Smooth muscle cell (in vitro differentiated cells): ENCODE data around the gene C8G. TPM values are rescaled to one million over a fixed set of nuclear protein-coding genes. Genes with fewer than 3 reads are reported as not detected.

Source experiments
- DNase-seq: peaks from one replicate; lab custom pipeline; 2025; ENCODE audit not compliant: unreplicated experiment; lab: John Stamatoyannopoulos, UW
- H2AFZ ChIP-seq: fragments of 200-600 bp; sonication (generic); 2 replicates; pipeline ENCODE4 v1.6.0; 2016; ENCODE audit warnings: antibody characterized with exemption, low read depth, mild to moderate bottlenecking
- H3F3A ChIP-seq: fragments of 200-600 bp; sonication (generic); 2 replicates; pipeline ENCODE4 v1.6.0; 2017; ENCODE audit warnings: antibody characterized with exemption, low read depth
- H3K27ac ChIP-seq: fragments of 200-600 bp; sonication (generic); 2 replicates; pipeline ENCODE4 v1.5.1; 2016; ENCODE audit warnings: low read depth, mild to moderate bottlenecking
- H3K27me3 ChIP-seq: fragments of 200-600 bp; sonication (generic); 2 replicates; pipeline ENCODE4 v1.6.1; 2016; ENCODE audit warnings: low read depth, mild to moderate bottlenecking
- H3K36me3 ChIP-seq: fragments of 200-600 bp; sonication (generic); 2 replicates; pipeline ENCODE4 v1.5.1; 2016; ENCODE audit warnings: low read depth
- H3K4me1 ChIP-seq: fragments of 200-600 bp; sonication (generic); 2 replicates; pipeline ENCODE4 v1.5.1; 2016; ENCODE audit warnings: low read depth
- H3K4me2 ChIP-seq: fragments of 200-600 bp; sonication (generic); 2 replicates; pipeline ENCODE4 v1.6.0; 2016; ENCODE audit warnings: mild to moderate bottlenecking
- H3K4me3 ChIP-seq: fragments of 200-600 bp; sonication (generic); 2 replicates; pipeline ENCODE4 v1.5.1; 2016; ENCODE audit warnings: mild to moderate bottlenecking
- H3K79me2 ChIP-seq: fragments of 200-600 bp; sonication (generic); 2 replicates; pipeline ENCODE4 v1.6.0; 2016; ENCODE audit warnings: low read depth, mild to moderate bottlenecking
- H3K9ac ChIP-seq: fragments of 200-600 bp; sonication (generic); 2 replicates; pipeline ENCODE4 v1.6.0; 2016; ENCODE audit warnings: low read depth
- H3K9me3 ChIP-seq: fragments of 200-600 bp; sonication (generic); replicated peaks from 2 replicates; pipeline ENCODE4 v1.5.1; 2016; ENCODE audit warnings: low read depth
- H4K20me1 ChIP-seq: fragments of 200-600 bp; sonication (generic); 2 replicates; pipeline ENCODE4 v1.6.0; 2016; ENCODE audit warnings: low read depth
- WGBS: methylation state at CpG from one replicate; pipeline ENCODE4 v1.1.7; 2016; ENCODE audit warnings: low lambda C conversion rate; 5-methylcytosine and 5-hydroxymethylcytosine counted together
- polyA plus RNA-seq: library from polyadenylated mRNA; unstranded; fragments of >200 nt; fragmentation: Nextera tagmentation; extraction: Ambion mirVana; gene quantifications from 2 replicates; pipeline ENCODE4 v1.2.1, GENCODE V29; 2016
- total RNA-seq: library from RNA; depleted of rRNA; stranded (reverse); fragments of >200 nt; gene quantifications from 2 replicates; pipeline ENCODE4 v1.2.3, GENCODE V29; 2014
- TF ChIP-seq, protein P1 (sequence below): fragments of 200-600 bp; sonication (generic); IDR thresholded peaks from 2 replicates; pipeline ENCODE4 v1.5.1; 2017; ENCODE audit warnings: borderline replicate concordance, mild to moderate bottlenecking, antibody characterized with exemption; ENCODE audit not compliant: insufficient read depth, poor library complexity, severe bottlenecking

Gene C8G
- total and polyA plus RNA-seq, 2 experiments from 2014 or later, result 1.4 TPM; not detected in 1

DNA sequence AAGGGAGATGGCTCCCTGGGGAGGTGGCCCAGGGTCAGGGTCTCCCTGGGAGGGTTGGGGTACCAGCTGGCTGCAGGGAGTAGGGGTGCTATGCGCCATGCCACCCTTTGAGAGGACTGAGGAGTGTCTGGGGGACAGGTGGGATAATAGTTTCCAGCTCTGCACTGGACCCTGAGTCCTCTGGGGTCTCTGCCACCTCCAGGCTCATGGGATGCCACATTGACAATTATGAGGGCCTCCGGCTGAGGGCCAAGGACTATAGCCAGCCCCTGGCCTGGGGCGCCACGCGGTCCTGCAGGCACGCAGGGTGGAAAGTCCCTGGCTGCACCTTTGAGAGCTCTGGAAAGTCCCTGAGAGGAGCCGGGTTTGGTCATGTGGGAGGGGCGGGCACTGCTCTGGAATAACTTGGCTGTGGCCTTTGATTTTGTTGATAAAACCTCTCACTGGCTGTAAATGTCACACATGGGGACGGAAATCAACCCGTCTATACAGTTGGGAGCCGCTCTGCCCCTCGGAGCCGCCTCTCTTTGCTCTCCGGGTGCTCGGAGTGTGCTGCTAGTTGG, 42.7 kb upstream of the C8G start:
- Histone ChIP-seq H3K27me3 (no peaks in the 10 kb centered on the region), H3K4me1 (peaks cover 4% of the 10 kb centered on the region), H3K4me3 (no peak overlapping the region), H3K36me3 (no peaks in the 10 kb centered on the region), H3K27ac (peak overlapping the region; percentile 88), H3K4me2 (peak overlapping the region; percentile 37), H3K9ac (peak overlapping the region; percentile 74), H3F3A (no peaks in the 10 kb centered on the region), H3K9me3 (no peaks in the 10 kb centered on the region), H2AFZ (no peak overlapping the region), H3K79me2 (no peaks in the 10 kb centered on the region), H4K20me1 (peaks cover 11% of the 10 kb centered on the region)
- peak; percentile 42 for DNase-seq
- TF ChIP-seq, protein P1, sequence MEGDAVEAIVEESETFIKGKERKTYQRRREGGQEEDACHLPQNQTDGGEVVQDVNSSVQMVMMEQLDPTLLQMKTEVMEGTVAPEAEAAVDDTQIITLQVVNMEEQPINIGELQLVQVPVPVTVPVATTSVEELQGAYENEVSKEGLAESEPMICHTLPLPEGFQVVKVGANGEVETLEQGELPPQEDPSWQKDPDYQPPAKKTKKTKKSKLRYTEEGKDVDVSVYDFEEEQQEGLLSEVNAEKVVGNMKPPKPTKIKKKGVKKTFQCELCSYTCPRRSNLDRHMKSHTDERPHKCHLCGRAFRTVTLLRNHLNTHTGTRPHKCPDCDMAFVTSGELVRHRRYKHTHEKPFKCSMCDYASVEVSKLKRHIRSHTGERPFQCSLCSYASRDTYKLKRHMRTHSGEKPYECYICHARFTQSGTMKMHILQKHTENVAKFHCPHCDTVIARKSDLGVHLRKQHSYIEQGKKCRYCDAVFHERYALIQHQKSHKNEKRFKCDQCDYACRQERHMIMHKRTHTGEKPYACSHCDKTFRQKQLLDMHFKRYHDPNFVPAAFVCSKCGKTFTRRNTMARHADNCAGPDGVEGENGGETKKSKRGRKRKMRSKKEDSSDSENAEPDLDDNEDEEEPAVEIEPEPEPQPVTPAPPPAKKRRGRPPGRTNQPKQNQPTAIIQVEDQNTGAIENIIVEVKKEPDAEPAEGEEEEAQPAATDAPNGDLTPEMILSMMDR, result no peak
- WGBS, result 65% methylated on average over 15 of the region's 15 CpGs

DNA sequence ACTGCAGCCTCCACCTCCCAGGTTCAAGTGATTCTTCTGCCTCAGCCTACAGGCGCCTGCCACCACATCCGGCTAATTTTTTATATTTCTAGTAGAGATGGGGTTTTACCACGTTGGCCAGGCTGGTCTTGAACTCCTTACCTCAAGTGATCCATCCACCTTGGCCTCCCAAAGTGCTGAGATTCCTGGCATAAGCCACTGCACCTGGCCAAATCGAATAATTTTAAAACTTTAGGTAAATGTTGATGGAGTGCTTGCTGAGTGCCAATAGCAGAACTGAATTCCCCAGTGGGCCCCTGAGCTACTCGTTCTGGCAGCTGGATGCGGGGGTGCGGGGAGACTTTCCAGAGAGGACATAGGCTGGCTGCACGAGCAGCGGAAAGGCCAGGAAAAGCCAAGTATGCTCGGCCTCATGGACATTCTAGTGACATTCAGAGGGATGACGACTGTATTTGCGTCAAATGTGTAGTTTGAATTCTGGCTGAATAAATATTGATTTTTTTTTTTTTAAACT, 41.9 kb upstream of the C8G start:
- TF ChIP-seq, protein P1, result no peak
- Histone ChIP-seq H3F3A (no peaks in the 10 kb centered on the region), H2AFZ (no peak overlapping the region), H3K9me3 (no peaks in the 10 kb centered on the region), H3K79me2 (no peaks in the 10 kb centered on the region), H3K9ac (peak overlapping the region; percentile 63), H3K27ac (peak overlapping the region; percentile 88), H4K20me1 (peaks cover 8% of the 10 kb centered on the region), H3K4me1 (peaks cover 4% of the 10 kb centered on the region), H3K36me3 (no peaks in the 10 kb centered on the region), H3K27me3 (no peaks in the 10 kb centered on the region), H3K4me2 (no peak overlapping the region), H3K4me3 (no peak overlapping the region)
- no peak for DNase-seq
- WGBS, result 92% methylated on average over 12 of the region's 12 CpGs

- Histone ChIP-seq H3K9me3 (no peaks in the 10 kb centered on the region), H3K9ac (no peak overlapping the region), H2AFZ (no peak overlapping the region), H3K4me1 (peaks cover 4% of the 10 kb centered on the region), H3K4me3 (no peak overlapping the region), H4K20me1 (peaks cover under 1% of the 10 kb centered on the region), H3K36me3 (no peaks in the 10 kb centered on the region), H3K4me2 (no peak overlapping the region), H3K27me3 (no peaks in the 10 kb centered on the region), H3K79me2 (no peaks in the 10 kb centered on the region), H3F3A (no peaks in the 10 kb centered on the region), H3K27ac (no peak overlapping the region)
- DNase-seq, result no peak
- TF ChIP-seq, protein P1, result no peak
- 91% methylated on average over 4 of the region's 4 CpGs for WGBS
Observed at GRCh38 chr9:136906266-136906665, 38.8 kb upstream of the C8G start.
